CD4-positive, alpha-beta T cell treated with Interleukin-15 for 1 hour (primary cell): ENCODE measurements around the gene LTB4R2.
"Not testable (repeated sequence)": the region's sequence is repeated elsewhere in the genome, so short reads cannot be mapped to it uniquely, and the experiment has no call there.

Experiments used
- DNase-seq: peaks from one replicate; pipeline ENCODE4 v3.0.0-alpha.2; 2020

Gene LTB4R2

DNA sequence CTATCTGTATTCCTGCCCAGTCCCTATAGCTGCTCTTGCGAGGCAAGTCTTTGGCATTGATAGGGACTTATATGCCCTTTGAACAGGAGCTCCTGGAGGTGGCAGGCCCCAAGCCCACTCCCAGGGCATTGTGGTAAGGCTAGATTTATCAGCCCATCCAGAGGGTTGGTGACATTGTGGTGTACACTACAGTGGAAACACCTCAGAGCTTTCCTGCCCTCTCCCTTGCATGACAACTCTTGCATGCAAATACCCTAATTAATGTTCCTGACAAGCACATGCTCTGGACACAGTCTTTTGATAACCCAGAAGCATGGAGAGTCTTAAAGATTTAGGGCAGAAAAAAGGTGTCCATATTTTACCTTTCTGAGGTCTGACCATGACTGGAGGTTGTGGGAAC lies 30.7 kb downstream of the LTB4R2 start:
- DNase-seq: no peak

DNA sequence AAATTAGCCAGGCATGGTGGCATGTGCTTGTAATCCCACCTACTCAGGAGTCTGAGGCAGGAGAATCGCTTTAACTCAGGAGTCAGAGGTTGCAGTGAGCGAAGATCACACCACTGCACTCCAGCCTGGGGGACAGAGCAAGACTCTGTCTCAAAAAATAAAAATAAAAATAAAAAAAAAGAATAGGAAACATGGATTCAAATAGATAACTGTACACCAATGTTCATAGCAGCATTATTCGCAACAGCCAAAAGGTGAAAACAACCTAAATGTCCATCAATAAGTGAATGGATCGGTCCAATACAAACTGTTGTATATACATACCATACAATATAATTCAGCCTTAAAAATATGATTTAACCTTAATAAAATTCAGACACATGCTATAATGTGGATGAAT lies 32.9 kb downstream of the LTB4R2 start:
- DNase-seq: no peak

DNA sequence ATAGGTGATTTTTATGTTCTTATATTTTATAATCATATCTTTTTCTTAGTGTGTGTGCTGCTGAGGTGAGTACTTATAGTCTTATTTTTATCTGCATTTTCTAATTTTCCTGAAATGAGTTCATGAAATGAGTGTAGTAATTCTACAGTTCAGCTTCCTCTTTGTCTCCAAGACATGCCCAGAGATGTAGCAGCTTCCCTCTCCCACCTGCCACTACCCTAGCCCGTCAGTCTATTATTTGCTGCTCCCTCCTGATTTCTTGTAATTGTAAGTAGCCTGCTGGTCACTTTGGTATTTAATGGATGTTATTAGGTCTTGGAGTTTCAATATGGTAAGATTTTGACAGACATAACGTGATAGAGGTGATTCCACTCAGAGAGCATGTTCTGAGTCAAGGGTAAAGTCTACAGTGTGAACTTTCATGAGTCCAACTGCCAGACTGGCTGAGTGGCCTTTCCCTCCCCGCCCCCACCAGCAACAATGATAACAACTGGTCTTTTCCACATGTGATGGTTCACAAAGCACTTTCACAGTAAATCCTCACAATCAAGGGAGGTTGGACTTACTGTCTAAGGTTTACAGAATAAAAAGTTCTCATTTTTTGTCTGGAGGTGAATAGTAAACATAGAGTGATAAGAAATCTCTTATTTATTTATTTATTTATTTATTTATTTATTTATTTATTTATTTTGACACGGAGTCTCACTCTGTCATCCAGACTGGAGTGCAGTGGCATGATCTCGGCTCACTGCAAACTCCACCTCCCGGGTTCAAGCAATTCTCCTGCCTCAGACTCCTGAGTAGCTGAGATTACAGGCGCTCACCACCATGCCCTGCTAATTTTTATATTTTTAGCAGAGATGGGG lies 34.1 kb downstream of the LTB4R2 start:
- no peak for DNase-seq

DNA sequence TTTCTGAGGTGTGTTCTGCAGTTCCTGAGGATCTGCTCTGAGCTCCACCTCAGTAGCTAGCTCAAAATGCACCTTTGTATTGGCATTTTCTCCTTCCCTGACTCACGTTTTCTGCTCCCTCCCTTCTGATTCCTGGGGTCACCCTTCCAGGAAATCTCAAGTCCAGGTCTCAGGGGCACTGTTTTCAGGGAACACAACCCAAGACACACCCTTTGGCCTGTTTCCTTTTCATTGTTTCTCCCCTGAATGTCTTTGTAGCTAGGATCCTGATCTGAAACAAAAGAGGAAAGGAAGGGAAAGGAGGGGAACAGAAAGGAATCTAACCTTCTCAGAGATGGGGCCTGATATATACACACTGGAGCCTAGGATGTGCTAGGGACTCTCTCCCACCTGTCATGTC lies 37.2 kb downstream of the LTB4R2 start:
- no peak for DNase-seq

DNA sequence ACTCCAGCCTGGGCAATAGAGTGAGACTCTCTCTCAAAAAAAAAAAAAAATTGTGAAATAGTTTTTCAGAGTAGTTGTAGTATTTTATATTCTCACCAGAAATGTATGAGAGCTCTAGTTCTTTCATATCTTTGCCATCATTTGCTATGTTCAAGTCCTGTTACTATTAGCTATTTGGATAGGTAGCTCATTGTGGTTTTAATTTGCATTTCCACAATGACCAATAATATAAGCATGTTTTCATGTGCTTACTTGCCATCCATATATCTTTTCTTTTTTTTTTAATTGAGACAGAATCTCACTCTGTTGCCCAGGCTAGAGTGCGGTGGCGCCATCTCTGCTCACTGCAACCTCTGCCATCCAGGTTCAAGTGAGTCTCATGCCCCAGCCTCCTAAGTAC lies 38.2 kb downstream of the LTB4R2 start:
- no peak for DNase-seq

DNA sequence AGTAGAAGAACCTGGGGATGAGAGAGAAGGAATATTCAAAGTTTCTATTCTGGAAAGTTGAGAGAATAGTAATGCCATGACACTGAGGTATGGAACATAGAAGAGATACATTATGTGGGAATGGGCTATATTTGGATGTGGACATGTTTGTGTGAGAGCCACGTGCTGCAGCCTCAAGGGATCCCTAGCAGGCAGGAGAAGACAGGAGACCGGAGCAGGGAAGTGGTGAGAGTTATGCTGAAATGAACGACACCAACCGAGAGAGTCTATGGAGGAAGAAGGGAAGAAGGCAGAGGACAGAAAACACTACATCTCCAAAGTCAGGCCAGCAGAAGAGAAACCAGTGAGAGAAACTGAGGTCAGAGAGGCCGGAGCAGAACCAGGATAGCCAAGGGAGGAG lies 39.8 kb downstream of the LTB4R2 start:
- no peak for DNase-seq

DNA sequence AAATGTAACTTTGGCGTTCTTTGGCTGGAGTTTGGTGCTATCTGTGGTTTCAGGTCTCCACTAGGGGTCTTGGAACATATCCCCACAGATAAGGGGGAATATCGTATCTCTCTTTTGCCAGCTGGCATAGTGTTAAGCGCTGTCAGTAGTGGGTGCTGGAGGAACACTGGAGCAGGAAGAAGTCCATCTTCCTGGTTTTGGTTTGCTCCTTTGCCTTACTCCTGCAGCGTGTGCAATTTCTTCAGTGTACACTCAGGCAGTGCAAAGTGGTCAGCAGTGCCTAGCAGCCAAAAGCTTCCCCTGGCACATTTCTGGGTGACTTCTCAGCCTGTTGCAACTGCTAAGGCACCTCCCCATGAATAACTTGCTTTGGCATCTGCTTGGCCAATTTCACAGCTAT lies 41.6 kb downstream of the LTB4R2 start:
- DNase-seq: no peak

DNA sequence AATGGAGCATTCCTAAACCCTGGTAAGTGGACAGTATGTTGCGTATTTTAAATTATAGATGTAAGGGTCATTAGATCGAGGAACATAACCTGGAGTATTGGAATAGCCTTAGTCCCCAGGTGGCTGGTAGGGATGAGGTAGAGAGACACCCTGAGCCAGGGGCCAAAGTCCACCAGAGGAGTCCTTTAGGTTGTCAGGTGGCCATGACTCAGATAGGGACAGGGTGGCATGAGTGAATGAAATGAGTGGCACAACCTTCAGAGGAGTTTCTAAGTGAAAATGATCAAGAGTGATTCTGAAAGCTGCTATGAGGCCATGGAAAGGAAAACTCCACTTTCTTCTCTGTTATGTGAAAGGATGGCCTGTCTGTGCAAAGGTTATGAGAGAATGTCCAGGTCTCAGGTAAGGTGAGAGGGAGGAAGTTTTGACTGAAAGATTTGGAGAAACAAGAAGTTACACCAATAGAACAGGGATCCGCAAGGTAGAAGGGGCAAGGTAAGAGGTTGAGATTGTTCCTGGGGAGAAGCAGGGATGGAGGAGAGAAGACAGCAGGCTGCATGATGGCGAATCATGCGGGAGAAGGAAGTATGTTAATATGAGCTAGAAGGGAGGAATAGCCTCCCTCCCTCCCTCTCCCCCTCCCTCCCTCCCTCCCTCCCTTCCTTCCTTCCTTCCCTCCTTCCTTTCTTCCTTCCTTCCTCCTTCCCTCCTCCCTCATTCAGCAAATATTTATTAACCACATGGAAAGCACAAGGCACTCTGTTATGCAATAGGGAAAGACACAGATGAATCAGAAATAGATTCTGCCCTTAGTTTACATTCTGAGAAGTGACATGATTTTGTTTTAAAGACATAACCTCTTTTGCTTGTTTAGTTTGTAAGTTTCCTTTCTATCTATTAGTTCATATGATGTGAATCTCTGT lies 43.9 kb downstream of the LTB4R2 start:
- no peak for DNase-seq

DNA sequence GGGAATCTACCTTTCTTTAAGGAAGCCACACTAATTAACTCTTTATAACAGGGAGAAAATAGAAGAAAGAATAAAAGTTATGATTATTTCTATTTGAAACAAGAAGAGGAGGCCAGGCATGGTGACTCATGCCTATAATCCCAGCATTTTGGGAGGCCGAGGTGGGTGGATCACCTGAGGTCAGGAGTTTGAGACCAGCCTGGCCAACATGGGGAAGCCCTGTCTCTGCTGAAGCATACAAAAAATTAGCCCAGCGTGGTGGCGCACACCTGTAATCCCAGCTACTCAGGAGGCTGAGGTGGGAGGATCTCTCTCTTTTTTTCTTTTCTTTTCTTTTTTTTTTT lies 44.5 kb downstream of the LTB4R2 start:
- DNase-seq: not testable (repeated sequence)

DNA sequence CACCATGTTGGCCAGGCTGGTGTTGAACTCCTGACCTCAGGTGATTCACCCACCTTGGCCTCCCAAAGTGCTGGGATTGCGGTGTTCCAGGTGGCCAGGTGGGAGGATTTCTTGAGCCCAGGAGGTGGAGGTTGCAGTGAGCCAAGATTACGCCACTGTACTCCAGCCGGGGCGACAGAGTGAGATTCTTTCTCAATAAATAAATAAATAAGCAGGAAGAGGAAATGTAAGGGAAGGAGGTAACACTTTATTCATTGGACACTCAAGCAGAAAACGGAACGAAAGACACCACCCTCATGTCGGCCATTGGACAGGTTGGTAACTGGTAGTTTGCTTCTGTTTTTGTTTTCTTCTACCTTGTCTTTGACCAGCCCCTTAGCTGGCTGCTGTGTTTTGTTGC lies 45.1 kb downstream of the LTB4R2 start:
- DNase-seq: no peak

DNA sequence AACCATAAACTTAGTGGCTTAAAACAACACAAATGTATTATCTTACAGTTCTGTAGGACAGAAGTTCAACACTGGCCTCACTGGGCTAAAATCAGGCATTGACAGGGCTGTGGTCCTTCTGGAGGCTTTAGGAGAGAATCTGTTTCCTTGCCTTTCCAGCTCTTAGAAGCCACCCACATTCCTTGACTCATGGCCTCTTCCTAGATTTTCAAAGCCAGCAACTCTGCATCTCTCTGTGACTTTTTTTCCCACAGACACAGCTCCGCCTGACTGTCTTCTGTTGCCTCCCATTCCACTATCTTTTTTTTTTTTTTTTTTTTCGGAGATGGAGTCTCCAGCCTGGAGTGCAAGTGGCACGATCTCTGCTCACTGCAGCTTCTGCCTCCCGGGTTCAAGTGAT lies 46.3 kb downstream of the LTB4R2 start:
- no peak for DNase-seq

DNA sequence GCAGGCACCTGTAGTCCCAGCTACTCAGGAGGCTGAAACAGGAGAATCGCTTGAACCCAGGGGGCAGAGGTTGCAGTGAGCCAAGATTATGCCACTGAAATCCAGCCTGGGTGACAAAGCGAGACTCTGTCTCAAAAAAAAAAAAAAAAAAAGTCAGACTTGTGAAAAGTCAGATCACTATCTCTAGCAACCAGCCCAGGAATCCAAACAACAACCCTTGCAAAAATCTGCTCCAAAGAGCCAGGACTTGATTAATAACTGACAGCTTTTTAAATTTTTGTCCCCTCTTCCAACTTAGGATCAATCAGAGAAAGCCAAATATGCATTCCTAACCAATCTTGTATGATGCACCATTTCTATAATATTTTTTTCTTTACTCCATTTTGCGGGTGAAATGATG lies 50.3 kb downstream of the LTB4R2 start:
- no peak for DNase-seq

DNA sequence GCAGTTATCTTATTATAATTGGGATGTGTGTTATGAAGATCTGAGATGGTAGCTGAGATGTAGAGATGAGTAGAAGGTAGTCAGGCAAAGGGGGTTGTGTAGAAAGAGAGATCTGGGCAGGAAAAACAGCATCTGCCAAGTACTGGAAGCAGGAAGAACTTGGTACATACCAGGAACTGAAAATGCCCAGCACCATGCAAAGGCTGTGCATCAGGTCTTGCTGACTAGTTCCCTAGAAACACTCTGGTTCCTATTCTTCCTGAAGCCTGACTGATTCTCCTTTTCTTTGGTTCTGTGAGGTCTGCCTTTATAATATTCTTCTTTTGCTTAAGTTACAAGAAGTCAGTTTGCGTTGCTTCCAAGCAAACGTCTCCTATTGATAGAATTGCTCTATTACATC lies 51.4 kb downstream of the LTB4R2 start:
- no peak for DNase-seq
